Measurements from ENCODE around the gene BSDC1.

GRCh38 chr1:32341971-32342370 is 52.3 kb downstream of the BSDC1 start:
- TF ChIP-seq CTCF (IDR thresholded peaks at IDR 0.05) (no peak), POLR2A (IDR thresholded peaks at IDR 0.05) (no peak)
